ENCODE results near the gene CATSPERD. TPM values are rescaled to one million over a fixed set of nuclear protein-coding genes. Genes with fewer than 3 reads are reported as not detected.
"Not testable (repeated sequence)": the region's sequence is repeated elsewhere in the genome, so short reads cannot be mapped to it uniquely, and the experiment has no call there.

Gene CATSPERD
- total RNA-seq, 1 donor from 2014 or later: 0.41 TPM

DNA sequence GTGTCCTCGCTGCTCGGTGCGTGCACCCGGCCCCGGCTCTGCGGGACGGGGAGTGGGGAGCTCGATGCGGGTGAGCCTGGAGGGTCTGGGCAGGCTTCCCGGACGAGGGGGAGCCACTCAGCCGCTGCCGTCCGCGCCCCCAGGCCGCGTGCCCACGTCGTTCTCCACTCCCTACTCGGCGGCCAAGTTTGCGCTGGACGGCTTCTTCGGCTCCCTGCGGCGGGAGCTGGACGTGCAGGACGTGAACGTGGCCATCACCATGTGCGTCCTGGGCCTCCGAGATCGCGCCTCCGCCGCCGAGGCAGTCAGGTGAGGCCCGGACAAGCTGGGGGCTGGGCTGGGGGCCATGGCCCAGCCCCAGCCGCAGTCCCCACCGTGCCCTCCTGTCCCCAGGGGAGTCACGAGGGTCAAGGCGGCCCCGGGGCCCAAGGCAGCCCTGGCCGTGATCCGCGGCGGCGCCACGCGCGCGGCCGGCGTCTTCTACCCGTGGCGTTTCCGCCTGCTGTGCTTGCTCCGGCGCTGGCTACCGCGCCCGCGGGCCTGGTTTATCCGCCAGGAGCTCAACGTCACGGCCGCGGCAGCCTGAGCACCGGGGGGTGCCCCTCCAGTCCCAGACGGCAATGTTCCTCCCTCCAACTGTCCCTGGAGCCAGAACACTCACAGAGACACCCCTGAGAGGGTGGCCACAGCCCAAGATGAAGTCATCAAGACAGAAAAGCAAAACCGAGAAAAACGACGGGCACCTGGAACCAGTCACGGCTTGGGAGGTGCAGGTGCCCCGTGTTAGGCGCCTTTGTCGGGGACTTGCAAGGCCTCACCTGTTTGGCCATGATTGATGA, 32.9 kb upstream of the CATSPERD start:
- H3K27ac Mint-ChIP-seq: no peak overlapping the region
- no peaks in the 10 kb centered on the region for H3K27me3 Mint-ChIP-seq
- peak overlapping the region; percentile 84 for H3K4me3 Mint-ChIP-seq
- H3K36me3 Mint-ChIP-seq: peaks cover 6% of the 10 kb centered on the region
- no peak for DNase-seq (ENCODE audit: extremely low spot score, unreplicated experiment)
- H3K9me3 Mint-ChIP-seq: no peaks in the 10 kb centered on the region
- H3K4me1 Mint-ChIP-seq (ENCODE audit: unreplicated experiment): peaks cover 5% of the 10 kb centered on the region
- peak; percentile 16 for TF ChIP-seq CTCF (conservative IDR thresholded peaks at IDR 0.05)

GRCh38 chr19:5688262-5688881, 32.1 kb upstream of the CATSPERD start:
- Mint-ChIP-seq H3K27ac (peak overlapping the region; percentile 60), H3K4me3 (peak overlapping the region; percentile 64)
- not testable (repeated sequence) for H3K36me3 Mint-ChIP-seq; H3K4me1 Mint-ChIP-seq (ENCODE audit: unreplicated experiment); H3K27me3 Mint-ChIP-seq; DNase-seq (ENCODE audit: extremely low spot score, unreplicated experiment); H3K9me3 Mint-ChIP-seq

GRCh38 chr19:5690125-5690954, 30.1 kb upstream of the CATSPERD start, which contains the start of gene RPL36:
Gene RPL36, plus strand, starts transcription at chr19:5690295. Its CDS starts 213 bp downstream, at chr19:5690508.
- DNase-seq (ENCODE audit: extremely low spot score, unreplicated experiment): peak; percentile 100
- H3K27me3 Mint-ChIP-seq: no peaks in the 10 kb centered on the region
- peaks cover 6% of the 10 kb centered on the region for H3K36me3 Mint-ChIP-seq
- H3K9me3 Mint-ChIP-seq: no peaks in the 10 kb centered on the region
- H3K27ac Mint-ChIP-seq: peak within 1 kb of the TSS; percentile 95
- peak within 1 kb of the TSS; percentile 97 for H3K4me3 Mint-ChIP-seq
- peaks cover 5% of the 10 kb centered on the region for H3K4me1 Mint-ChIP-seq (ENCODE audit: unreplicated experiment)
- TF ChIP-seq CTCF (conservative IDR thresholded peaks at IDR 0.05): peak; percentile 96

GRCh38 chr19:5690955-5691821, 29.2 kb upstream of the CATSPERD start:
- TF ChIP-seq CTCF (conservative IDR thresholded peaks at IDR 0.05): no peak

DNA sequence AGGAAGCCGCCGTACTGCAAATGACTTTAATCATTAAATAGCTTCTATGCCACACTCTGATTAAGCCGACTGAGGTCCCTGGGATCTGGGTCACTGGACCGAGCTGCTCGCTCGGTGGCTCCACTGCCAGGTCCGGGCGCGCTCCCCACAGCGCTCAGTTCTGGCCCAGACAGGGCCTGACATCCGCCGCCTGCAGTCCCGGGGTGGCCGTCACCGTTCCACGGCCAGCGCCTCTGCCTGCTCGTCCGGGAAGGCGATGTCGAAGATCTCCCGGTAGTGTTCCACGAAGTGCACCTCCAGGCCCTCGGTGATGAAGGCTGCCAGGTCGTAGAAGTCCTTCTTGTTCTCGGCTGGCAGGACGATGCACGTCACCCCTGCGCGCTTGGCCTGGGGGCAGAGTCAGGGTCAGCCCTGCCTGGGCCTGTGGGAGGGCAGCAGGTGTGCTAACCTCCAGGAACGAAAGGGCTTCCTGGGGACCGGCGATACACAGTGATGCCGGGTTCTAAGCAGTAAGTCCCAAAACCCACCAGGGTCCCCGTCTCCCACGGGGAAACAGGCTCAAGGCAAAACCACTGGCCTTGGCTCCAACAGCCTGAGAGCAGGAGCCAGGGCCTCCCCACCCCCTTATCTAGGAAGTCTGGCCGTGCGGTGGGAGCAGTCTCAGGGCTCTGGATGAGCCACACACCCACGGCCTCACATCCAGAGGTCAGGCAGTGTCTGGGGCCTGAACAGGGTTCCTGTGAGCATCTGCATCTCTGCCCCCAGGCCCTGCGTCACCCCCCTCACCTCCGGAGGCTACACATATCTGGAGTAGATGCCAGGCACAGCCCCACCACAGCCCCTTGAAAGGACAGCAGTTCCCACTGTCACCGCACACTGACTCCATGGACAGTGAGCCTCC, 28.4 kb upstream of the CATSPERD start:
- Mint-ChIP-seq H3K27ac (peak overlapping the region; percentile 65), H3K4me3 (peak overlapping the region; percentile 97), H3K4me1 (ENCODE audit: unreplicated experiment) (peaks cover 5% of the 10 kb centered on the region), H3K9me3 (no peaks in the 10 kb centered on the region), H3K27me3 (no peaks in the 10 kb centered on the region), H3K36me3 (peaks cover 6% of the 10 kb centered on the region)
- TF ChIP-seq CTCF (conservative IDR thresholded peaks at IDR 0.05): no peak
- no peak for DNase-seq (ENCODE audit: extremely low spot score, unreplicated experiment)

More at GRCh38 chr19:5690955-5691821, 29.2 kb upstream of the CATSPERD start:
- Mint-ChIP-seq H3K9me3 (no peaks in the 10 kb centered on the region), H3K4me3 (peak overlapping the region; percentile 97), H3K36me3 (peaks cover 6% of the 10 kb centered on the region), H3K4me1 (ENCODE audit: unreplicated experiment) (peaks cover 5% of the 10 kb centered on the region), H3K27me3 (no peaks in the 10 kb centered on the region), H3K27ac (peak overlapping the region; percentile 95)
- DNase-seq (ENCODE audit: extremely low spot score, unreplicated experiment): no peak

All from type B pancreatic cell (in vitro differentiated cells).